BE2C (cell line): Measurements from ENCODE around the gene PYDC1.

Experiments
- DNase-seq: peaks from one replicate; pipeline ENCODE4 v3.0.0-alpha.2; 2020
- H3K27me3 ChIP-seq: fragments of 250-450 bp; sonication (Bioruptor Pico); 2 replicates; pipeline ENCODE4 v1.5.1; 2020; ENCODE audit warnings: mild to moderate bottlenecking
- H3K36me3 ChIP-seq: fragments of 250-450 bp; sonication (Bioruptor Pico); 2 replicates; pipeline ENCODE4 v1.5.1; 2020; ENCODE audit warnings: mild to moderate bottlenecking
- H3K4me1 ChIP-seq: fragments of 250-450 bp; sonication (Bioruptor Pico); 2 replicates; pipeline ENCODE4 v1.5.1; 2020
- H3K4me3 ChIP-seq: 2 replicates; pipeline ENCODE4 v1.5.1; 2011; ENCODE audit warnings: low read depth, low read length
- H3K9me3 ChIP-seq: fragments of 250-450 bp; sonication (Bioruptor Pico); 2 replicates; pipeline ENCODE4 v1.5.1; 2020
- CTCF ChIP-seq: IDR thresholded peaks from 2 replicates; pipeline ENCODE4 v1.5.1; 2012; ENCODE audit warnings: mild to moderate bottlenecking, low read depth, low read length

Gene PYDC1

GRCh38 chr16:31224092-31224955, 7.4 kb upstream of the PYDC1 start:
- peaks cover 4% of the 10 kb centered on the region for H3K27me3 ChIP-seq
- DNase-seq, result no peak

GRCh38 chr16:31223044-31223443, 6.1 kb upstream of the PYDC1 start:
- no peaks in the 10 kb centered on the region for H3K9me3 ChIP-seq
- TF ChIP-seq CTCF, result no peak
- H3K4me3 ChIP-seq, result no peak overlapping the region
- no peak for DNase-seq
- H3K27me3 ChIP-seq, result peaks cover 17% of the 10 kb centered on the region
- H3K4me1 ChIP-seq, result no peaks in the 10 kb centered on the region
- no peaks in the 10 kb centered on the region for H3K36me3 ChIP-seq

More at GRCh38 chr16:31224092-31224955, 7.4 kb upstream of the PYDC1 start:
- H3K4me1 ChIP-seq, result no peaks in the 10 kb centered on the region
- no peaks in the 10 kb centered on the region for H3K36me3 ChIP-seq
- no peak for TF ChIP-seq CTCF
- no peak overlapping the region for H3K4me3 ChIP-seq
- no peaks in the 10 kb centered on the region for H3K9me3 ChIP-seq

- Histone ChIP-seq H3K4me3 (no peak overlapping the region), H3K4me1 (no peaks in the 10 kb centered on the region), H3K9me3 (no peaks in the 10 kb centered on the region), H3K36me3 (no peaks in the 10 kb centered on the region), H3K27me3 (peaks cover 32% of the 10 kb centered on the region)
- no peak for DNase-seq
- no peak for TF ChIP-seq CTCF
Measured at GRCh38 chr16:31221357-31222160, 4.6 kb upstream of the PYDC1 start.

GRCh38 chr16:31219154-31219741, 2.3 kb upstream of the PYDC1 start:
- Histone ChIP-seq H3K27me3 (peaks cover 55% of the 10 kb centered on the region), H3K36me3 (no peaks in the 10 kb centered on the region)
- TF ChIP-seq CTCF, result no peak

GRCh38 chr16:31217136-31217530, 198 bp upstream of the PYDC1 start:
- no peaks in the 10 kb centered on the region for H3K36me3 ChIP-seq
- H3K4me1 ChIP-seq, result no peaks in the 10 kb centered on the region
- no peak for DNase-seq
- no peak for TF ChIP-seq CTCF
- peaks cover 74% of the 10 kb centered on the region for H3K27me3 ChIP-seq
- no peak overlapping the region for H3K4me3 ChIP-seq
- no peaks in the 10 kb centered on the region for H3K9me3 ChIP-seq

More at GRCh38 chr16:31219154-31219741, 2.3 kb upstream of the PYDC1 start:
- no peaks in the 10 kb centered on the region for H3K4me1 ChIP-seq
- DNase-seq, result no peak
- H3K4me3 ChIP-seq, result no peak overlapping the region
- H3K9me3 ChIP-seq, result no peaks in the 10 kb centered on the region
